Thyroid gland (tissue), 4 donors: ENCODE measurements around the gene ZNF507. TPM values are rescaled to one million over a fixed set of nuclear protein-coding genes. Genes with fewer than 3 reads are reported as not detected.

Experiments used
- DNase-seq, 2 donors: peaks; one replicate each; pipeline ENCODE4 v3.0.0-alpha.2; 2019
- H3K27ac ChIP-seq, 3 donors: fragments of 200-600 bp; sonication (generic); 1 replicate in 2 of 3; 2 replicates in 1 of 3; pipeline ENCODE4 v1.5.1; 2016 to 2019; ENCODE audit warnings: mild to moderate bottlenecking in 1 of 3, moderate library complexity in 1 of 3
- H3K27me3 ChIP-seq: fragments of 200-600 bp; sonication (generic); one replicate; pipeline ENCODE4 v1.5.1; 2019
- H3K36me3 ChIP-seq, 2 donors: fragments of 200-600 bp; sonication (generic); one replicate each; pipeline ENCODE4 v1.5.1; 2016 to 2019
- H3K4me1 ChIP-seq, 2 donors: fragments of 200-600 bp; sonication (generic); one replicate each; pipeline ENCODE4 v1.5.1; 2017 to 2019
- H3K4me3 ChIP-seq, 3 donors: fragments of 200-600 bp; sonication (generic); replicated peaks in 1 of 3; 1 replicate in 2 of 3; 2 replicates in 1 of 3; pipeline ENCODE4 v1.5.1; 2016; ENCODE audit warnings: mild to moderate bottlenecking in 1 of 3
- H3K9me3 ChIP-seq: fragments of 200-600 bp; sonication (generic); one replicate; pipeline ENCODE4 v1.5.1; 2017
- POLR2A ChIP-seq, 2 donors: fragments of 450-650 bp; IDR thresholded peaks; one replicate each; pipeline ENCODE4 v1.6.1; 2017; ENCODE audit warnings: antibody characterized with exemption in 2 of 2, mild to moderate bottlenecking in 2 of 2, moderate library complexity in 1 of 2
- WGBS, 2 donors: methylation state at CpG; one replicate each; pipeline ENCODE4 v1.1.5; 2017; 5-methylcytosine and 5-hydroxymethylcytosine counted together
- intact Hi-C: fragments of 100-400 bp; cut with DNase I; formaldehyde crosslinking; loops from one replicate; pipeline ENCODE4 v1.15.1; 2023
- total RNA-seq, 4 donors: library from RNA; depleted of rRNA; stranded (reverse); fragments of >200 nt; gene quantifications; one replicate each; pipeline ENCODE4 v1.2.3, GENCODE V29; 2016
- TF ChIP-seq, protein P1 (sequence below), 6 experiments: fragments of 200-600 bp in 3 of 6; fragments of 450-650 bp in 3 of 6; sonication (generic) in 3 of 6; IDR thresholded peaks; one replicate each; pipeline ENCODE4 v1.5.1; 2016 to 2019; ENCODE audit warnings: antibody characterized with exemption in 6 of 6, mild to moderate bottlenecking in 2 of 6, inconsistent platforms in 1 of 6, moderate library complexity in 1 of 6

The ZNF507 gene
- total RNA-seq, 4 donors from 2014 or later = 28.6 to 46.9 (median 38.0) TPM

DNA sequence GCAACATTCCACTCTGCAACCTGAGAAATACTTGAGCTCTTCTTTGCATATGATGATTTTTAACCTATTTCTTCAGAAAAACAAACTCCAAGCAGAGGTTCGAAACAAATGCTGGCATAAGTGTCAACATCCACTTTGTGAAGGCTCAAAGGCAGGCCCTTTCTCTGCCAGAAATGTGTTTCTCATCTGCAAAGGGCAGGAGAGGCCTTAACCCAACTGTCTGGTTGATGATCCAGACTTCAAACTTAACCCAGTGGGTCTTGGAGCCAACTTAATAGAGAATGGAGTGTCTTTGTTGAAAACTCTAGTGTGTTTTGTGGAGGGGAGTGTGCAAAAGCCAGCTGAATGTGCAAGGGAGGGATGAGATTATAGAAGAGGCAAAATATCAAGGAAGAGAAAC lies 28.3 kb upstream of the ZNF507 start:
- Histone ChIP-seq H3K36me3 (no peaks in the 10 kb centered on the region), H3K27ac (no peak overlapping the region), H3K4me1 (no peaks in the 10 kb centered on the region), H3K9me3 (no peaks in the 10 kb centered on the region), H3K4me3 (no peak overlapping the region), H3K27me3 (no peaks in the 10 kb centered on the region)
- no peak for TF ChIP-seq POLR2A (IDR thresholded peaks at IDR 0.05)
- TF ChIP-seq, protein P1, sequence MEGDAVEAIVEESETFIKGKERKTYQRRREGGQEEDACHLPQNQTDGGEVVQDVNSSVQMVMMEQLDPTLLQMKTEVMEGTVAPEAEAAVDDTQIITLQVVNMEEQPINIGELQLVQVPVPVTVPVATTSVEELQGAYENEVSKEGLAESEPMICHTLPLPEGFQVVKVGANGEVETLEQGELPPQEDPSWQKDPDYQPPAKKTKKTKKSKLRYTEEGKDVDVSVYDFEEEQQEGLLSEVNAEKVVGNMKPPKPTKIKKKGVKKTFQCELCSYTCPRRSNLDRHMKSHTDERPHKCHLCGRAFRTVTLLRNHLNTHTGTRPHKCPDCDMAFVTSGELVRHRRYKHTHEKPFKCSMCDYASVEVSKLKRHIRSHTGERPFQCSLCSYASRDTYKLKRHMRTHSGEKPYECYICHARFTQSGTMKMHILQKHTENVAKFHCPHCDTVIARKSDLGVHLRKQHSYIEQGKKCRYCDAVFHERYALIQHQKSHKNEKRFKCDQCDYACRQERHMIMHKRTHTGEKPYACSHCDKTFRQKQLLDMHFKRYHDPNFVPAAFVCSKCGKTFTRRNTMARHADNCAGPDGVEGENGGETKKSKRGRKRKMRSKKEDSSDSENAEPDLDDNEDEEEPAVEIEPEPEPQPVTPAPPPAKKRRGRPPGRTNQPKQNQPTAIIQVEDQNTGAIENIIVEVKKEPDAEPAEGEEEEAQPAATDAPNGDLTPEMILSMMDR (IDR thresholded peaks at IDR 0.05) = no peak
- 50 to 63% methylated on average over 1 of the region's 1 CpG for WGBS, 2 donors
- intact Hi-C loops = no loop called here
- no peak for DNase-seq

DNA sequence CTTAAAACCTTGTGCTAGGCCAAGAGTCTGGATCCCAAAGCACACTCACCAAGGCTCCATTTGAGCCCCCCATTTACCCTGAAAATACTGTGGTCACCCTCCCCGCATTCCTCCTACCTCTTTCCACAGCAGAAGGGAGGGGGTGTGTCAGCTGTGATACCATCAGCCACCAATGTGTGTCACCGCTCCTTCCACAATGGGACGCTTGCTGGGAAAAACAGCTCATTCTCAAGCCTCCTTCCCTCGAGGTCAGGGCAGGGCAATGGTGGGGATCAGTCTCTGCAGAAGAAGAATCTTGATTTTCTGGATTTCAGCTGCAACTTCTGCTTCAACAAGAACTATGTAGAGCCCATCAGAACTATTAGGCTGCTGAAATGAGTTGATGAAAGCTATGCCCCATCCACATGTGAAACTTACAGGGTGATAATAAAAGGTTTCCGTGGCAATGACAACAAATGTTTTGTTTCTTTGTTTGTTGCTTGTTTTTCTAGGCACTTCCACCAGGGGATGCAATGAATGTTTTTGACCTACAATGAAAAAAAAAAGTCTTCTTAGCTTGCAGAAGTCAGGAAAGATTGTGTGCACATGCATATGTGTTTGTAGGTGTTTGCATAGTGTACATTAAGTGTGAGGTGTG lies 26.4 kb upstream of the ZNF507 start:
- 36% methylated on average over 4 to 5 of the region's 5 CpGs for WGBS, 2 donors
- peak; percentile 20 to 22 for DNase-seq
- H3K4me3 ChIP-seq = no peak overlapping the region
- H3K27ac ChIP-seq = no peak overlapping the region
- H3K4me1 ChIP-seq = no peaks in the 10 kb centered on the region
- TF ChIP-seq POLR2A (IDR thresholded peaks at IDR 0.05) = no peak
- TF ChIP-seq, protein P1 (IDR thresholded peaks at IDR 0.05) = peak in 2 of 6 experiments; percentile 34 to 39
- no peaks in the 10 kb centered on the region for H3K9me3 ChIP-seq
- H3K27me3 ChIP-seq = no peaks in the 10 kb centered on the region
- intact Hi-C loops = no loop called here
- no peaks in the 10 kb centered on the region for H3K36me3 ChIP-seq

DNA sequence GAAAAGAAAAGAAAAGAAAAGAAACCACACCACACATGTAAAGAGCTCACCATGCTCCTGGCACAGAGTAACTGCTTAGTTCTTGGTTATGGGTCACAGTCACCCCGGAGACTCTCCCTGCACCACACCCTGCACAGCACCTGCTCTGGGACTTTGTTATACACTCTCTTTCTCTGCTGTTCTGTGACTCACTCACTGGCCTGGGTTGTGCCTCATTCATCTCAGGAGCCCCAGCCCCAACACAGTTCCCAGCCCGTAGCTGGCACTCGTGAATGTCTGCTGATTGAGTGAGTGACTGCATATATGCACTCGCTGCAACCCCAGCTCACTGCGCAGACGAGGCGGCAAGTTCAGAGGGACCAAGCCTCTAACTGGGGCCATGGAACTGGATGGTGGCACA lies 22.9 kb upstream of the ZNF507 start:
- H3K4me1 ChIP-seq = no peaks in the 10 kb centered on the region
- no peak for TF ChIP-seq POLR2A (IDR thresholded peaks at IDR 0.05)
- TF ChIP-seq, protein P1 (IDR thresholded peaks at IDR 0.05) = no peak
- no peaks in the 10 kb centered on the region for H3K9me3 ChIP-seq
- 86 to 92% methylated on average over 7 of the region's 7 CpGs for WGBS, 2 donors
- H3K36me3 ChIP-seq = no peaks in the 10 kb centered on the region
- no peak overlapping the region for H3K4me3 ChIP-seq
- intact Hi-C loops = no loop called here
- H3K27ac ChIP-seq = no peak overlapping the region
- no peaks in the 10 kb centered on the region for H3K27me3 ChIP-seq
- no peak for DNase-seq

DNA sequence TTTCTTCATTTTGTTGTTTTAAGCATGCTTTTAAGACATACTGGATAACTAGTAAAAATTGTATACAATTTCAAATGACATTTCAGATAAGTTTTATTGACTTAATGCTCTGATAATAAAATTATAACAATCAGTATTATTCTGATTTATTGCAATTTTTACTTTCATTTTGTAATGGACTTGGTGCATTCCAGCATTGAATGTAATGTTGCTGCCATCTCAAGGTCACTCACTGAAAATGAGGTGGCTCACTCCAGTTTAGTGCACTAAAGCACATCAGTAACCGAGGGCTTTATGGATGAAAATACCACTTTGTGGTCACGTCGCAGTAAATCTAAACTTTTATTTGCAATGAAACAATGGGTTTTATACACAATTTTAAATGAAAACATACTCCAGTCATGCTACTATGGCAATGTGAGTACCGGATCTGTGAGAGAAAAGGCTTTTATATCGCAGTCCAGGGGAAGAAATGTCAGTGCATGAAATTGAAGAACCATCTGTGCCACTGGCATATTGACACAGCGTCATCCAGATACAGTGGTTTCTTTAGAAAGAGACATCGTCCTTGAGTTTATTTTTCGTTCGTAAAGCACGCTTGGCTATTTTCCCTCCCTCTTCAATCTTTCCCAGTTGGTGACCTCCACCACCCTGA lies 20.7 kb upstream of the ZNF507 start:
- no peaks in the 10 kb centered on the region for H3K36me3 ChIP-seq
- H3K27me3 ChIP-seq = no peaks in the 10 kb centered on the region
- H3K9me3 ChIP-seq = no peaks in the 10 kb centered on the region
- no peaks in the 10 kb centered on the region for H3K4me1 ChIP-seq
- no peak overlapping the region for H3K27ac ChIP-seq
- no peak overlapping the region for H3K4me3 ChIP-seq
- intact Hi-C loops = no loop called here
- no peak for DNase-seq
- no peak for TF ChIP-seq POLR2A (IDR thresholded peaks at IDR 0.05)
- TF ChIP-seq, protein P1 (IDR thresholded peaks at IDR 0.05) = no peak
- 67 to 76% methylated on average over 10 of the region's 10 CpGs for WGBS, 2 donors

DNA sequence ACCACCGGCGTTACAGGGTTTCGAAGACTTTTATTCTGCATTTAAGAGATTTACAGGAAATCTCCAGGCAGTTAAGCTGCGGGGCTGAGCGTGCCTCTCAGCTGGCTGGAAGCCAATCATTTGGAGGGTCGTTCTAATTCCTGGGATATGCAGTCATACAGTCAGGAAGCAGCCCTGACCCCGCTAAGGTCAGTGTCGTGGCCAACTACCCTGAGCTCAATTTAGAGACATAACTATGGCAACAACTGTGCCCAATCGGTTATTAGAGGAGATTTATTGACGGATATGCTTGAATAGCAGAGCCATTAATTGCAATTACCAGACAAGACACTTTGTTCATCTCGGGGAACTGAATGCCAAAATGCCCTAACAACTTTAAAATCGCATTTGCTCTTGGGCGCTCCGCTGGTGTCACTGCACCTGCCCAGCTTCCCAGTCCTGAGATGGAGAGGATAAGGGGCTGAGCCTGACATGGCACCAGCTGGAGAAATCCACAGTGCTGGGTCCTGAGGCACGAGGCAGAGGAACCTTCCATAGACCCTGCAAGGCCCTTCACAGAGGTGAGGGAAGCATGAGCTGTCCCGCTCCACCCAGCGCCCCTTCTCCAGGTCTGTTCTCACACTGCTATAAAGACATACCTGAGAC lies 15.1 kb upstream of the ZNF507 start:
- intact Hi-C loops = loop anchor here (10.0 kb wide), 1 partner anchor 234 kb away; no protein-coding TSS in a partner anchor
- TF ChIP-seq, protein P1 (IDR thresholded peaks at IDR 0.05) = no peak
- no peak for TF ChIP-seq POLR2A (IDR thresholded peaks at IDR 0.05)
- H3K27me3 ChIP-seq = no peaks in the 10 kb centered on the region
- H3K27ac ChIP-seq = no peak overlapping the region
- H3K36me3 ChIP-seq = no peaks in the 10 kb centered on the region
- no peaks in the 10 kb centered on the region for H3K9me3 ChIP-seq
- H3K4me1 ChIP-seq = no peaks in the 10 kb centered on the region
- H3K4me3 ChIP-seq = no peak overlapping the region
- 54% methylated on average over 14 to 17 of the region's 17 CpGs for WGBS, 2 donors
- no peak for DNase-seq
